ENCODE measurements around the gene NFRKB. TPM values are rescaled to one million over a fixed set of nuclear protein-coding genes. Genes with fewer than 3 reads are reported as not detected.

Gene NFRKB
- total and polyA plus RNA-seq, 2 of the 8 experiments (the other 6 are each of a cell fraction or from before 2014, with no cell fraction given): 17.0 to 31.0 TPM

DNA sequence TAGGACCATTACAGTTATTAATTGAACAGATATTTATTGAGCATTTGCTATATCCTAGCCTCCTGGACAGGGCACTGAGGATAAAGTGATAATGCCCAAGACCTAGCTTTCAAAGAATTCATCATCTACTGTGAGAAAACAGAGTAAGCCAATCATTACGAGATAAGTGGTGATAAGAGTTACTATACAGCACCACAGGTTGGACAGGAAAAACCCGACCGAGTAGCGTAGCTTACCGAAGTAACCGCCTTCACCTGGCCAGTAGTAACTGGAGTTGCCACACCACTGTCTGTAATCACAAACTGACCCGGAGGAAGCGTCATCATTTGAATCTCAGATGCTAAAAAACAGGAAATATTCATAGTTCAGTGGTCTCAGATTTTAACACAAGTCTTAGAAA, 10.0 kb upstream of the NFRKB start:
- Histone ChIP-seq H3K27me3 (replicated peaks in 1 of 4; ENCODE audit: control insufficient read depth in 3 of 4, extremely low read depth in 1 of 4, insufficient read depth in 3 of 4, low read length in 3 of 4) (no peaks in the 10 kb centered on the region), H3K23ac (ENCODE audit: insufficient read length) (no peak overlapping the region), H2BK120ac (replicated peaks; ENCODE audit: low read depth, low read length) (no peak overlapping the region), H3K4me1 (replicated peaks in 1 of 4; ENCODE audit: control insufficient read depth in 3 of 4, insufficient read depth in 4 of 4, low read length in 3 of 4) (no peaks in the 10 kb centered on the region), H3K79me2 (ENCODE audit: control insufficient read depth in 1 of 2, insufficient read depth in 2 of 2, low read length in 2 of 2) (no peaks in the 10 kb centered on the region), H3K79me1 (ENCODE audit: low read depth, low read length) (no peaks in the 10 kb centered on the region), H3K14ac (ENCODE audit: insufficient read length) (no peak overlapping the region), H4K91ac (replicated peaks; ENCODE audit: insufficient read length, low read length) (no peak overlapping the region), H2AFZ (ENCODE audit: low read length) (no peak overlapping the region), H3K4me2 (ENCODE audit: insufficient read depth in 1 of 2, low read depth in 2 of 2, low read length in 2 of 2) (no peak overlapping the region), H3K36me3 (ENCODE audit: control insufficient read depth in 2 of 4, insufficient read depth in 4 of 4, low read length in 3 of 4) (peaks cover 0 to 46% (median 23%) of the 10 kb centered on the region in 4 experiments; a peak in 5 of 8 replicates), H2BK15ac (ENCODE audit: low read length) (no peak overlapping the region), H4K8ac (ENCODE audit: extremely low read depth, insufficient read depth, low read length) (no peak overlapping the region), H4K5ac (ENCODE audit: insufficient read length, low read depth, low read length) (no peak overlapping the region), H3K23me2 (ENCODE audit: low read depth, low read length) (no peaks in the 10 kb centered on the region), H3K56ac (replicated peaks; ENCODE audit: insufficient read length, low read depth, low read length) (no peak overlapping the region), H2BK12ac (ENCODE audit: low read depth, low read length) (no peak overlapping the region), H3K4me3 (ENCODE audit: extremely low read depth in 1 of 4, insufficient read depth in 2 of 4, low read depth in 3 of 4, low read length in 4 of 4) (no peak overlapping the region), H3K9ac (replicated peaks in 1 of 4; ENCODE audit: extremely low read depth in 1 of 4, low read depth in 3 of 4, low read length in 3 of 4) (no peak overlapping the region), H2AK5ac (ENCODE audit: low read depth, low read length) (no peak overlapping the region), H2BK20ac (ENCODE audit: low read length) (no peak overlapping the region), H2BK5ac (ENCODE audit: low read depth, low read length) (no peak overlapping the region), H3K27ac (ENCODE audit: low read depth, low read length) (no peak overlapping the region), H3K9me3 (ENCODE audit: insufficient read depth in 2 of 2, low read depth in 1 of 2, low read length in 1 of 2) (no peaks in the 10 kb centered on the region), H3K4ac (replicated peaks; ENCODE audit: insufficient read length, low read depth, low read length) (no peak overlapping the region), H4K20me1 (replicated peaks in 1 of 2; ENCODE audit: control insufficient read depth in 1 of 2, insufficient read depth in 2 of 2, low read length in 2 of 2) (peaks cover 0 to 2% of the 10 kb centered on the region in 2 experiments), H3K18ac (ENCODE audit: extremely low read depth, low read length) (no peak overlapping the region)
- no peak for DNase-seq (ENCODE audit: low read depth in 1 of 2, low spot score in 2 of 2)
- 93% methylated on average over 8 of the region's 8 CpGs; no CpG with 5 or more reads in 1 of the 2 experiments for WGBS, 2 experiments (ENCODE audit: extremely low coverage in 1 of 2, insufficient coverage in 1 of 2, insufficient read length in 1 of 2, insufficient replicate concordance in 2 of 2, low coverage in 1 of 2, low lambda C conversion rate in 2 of 2, missing lambda C conversion rate in 1 of 2)
- POLR2A ChIA-PET (ENCODE audit: partially characterized antibody): interaction anchor here (1.4 kb wide), 1 partner anchor 11 kb away, joined by 4 read pairs; no protein-coding TSS in a partner anchor
- CTCF ChIA-PET (ENCODE audit: partially characterized antibody): interaction anchor here (0.6 kb wide), 1 partner anchor 9 kb away, joined by 3 read pairs; no protein-coding TSS in a partner anchor
- no peak for FAIRE-seq
- TF ChIP-seq KDM4A (IDR thresholded peaks at IDR 0.05; ENCODE audit: low read depth, low read length, severe bottlenecking): no peak
- no peak for TF ChIP-seq BACH1 (IDR thresholded peaks at IDR 0.05; ENCODE audit: low read length)
- no peak for TF ChIP-seq SUZ12 (IDR thresholded peaks at IDR 0.05; ENCODE audit: low read length)
